Muscle layer of colon (tissue), 2 donors: ENCODE results near the gene SNX13.

ENCODE experiments used
- H3K27ac ChIP-seq: one replicate; pipeline ENCODE4 v1.7.0; 2013; ENCODE audit warnings: low read depth, mild to moderate bottlenecking, low read length, moderate library complexity
- H3K27me3 ChIP-seq, 2 donors: one replicate each; pipeline ENCODE4 v1.7.0; 2013; ENCODE audit warnings: low read length in 2 of 2, mild to moderate bottlenecking in 2 of 2; ENCODE audit not compliant: insufficient read depth in 2 of 2, control insufficient read depth in 1 of 2
- H3K36me3 ChIP-seq: one replicate; pipeline ENCODE4 v1.7.0; 2013; ENCODE audit warnings: mild to moderate bottlenecking, low read length; ENCODE audit not compliant: insufficient read depth
- H3K4me1 ChIP-seq: one replicate; pipeline ENCODE4 v1.7.0; 2013; ENCODE audit warnings: mild to moderate bottlenecking, low read length; ENCODE audit not compliant: insufficient read depth
- H3K4me3 ChIP-seq, 2 donors: one replicate each; pipeline ENCODE4 v1.7.0; 2013; ENCODE audit warnings: low read length in 2 of 2, low read depth in 1 of 2, mild to moderate bottlenecking in 1 of 2, moderate library complexity in 1 of 2
- H3K9ac ChIP-seq: one replicate; pipeline ENCODE4 v1.7.0; 2013; ENCODE audit warnings: low read length
- H3K9me3 ChIP-seq: one replicate; pipeline ENCODE4 v1.7.0; 2013; ENCODE audit warnings: mild to moderate bottlenecking, low read length
- donor health status: abdominal sarcoma.
- donor health status: Adenocarcinoma of cecum.

Gene SNX13

DNA sequence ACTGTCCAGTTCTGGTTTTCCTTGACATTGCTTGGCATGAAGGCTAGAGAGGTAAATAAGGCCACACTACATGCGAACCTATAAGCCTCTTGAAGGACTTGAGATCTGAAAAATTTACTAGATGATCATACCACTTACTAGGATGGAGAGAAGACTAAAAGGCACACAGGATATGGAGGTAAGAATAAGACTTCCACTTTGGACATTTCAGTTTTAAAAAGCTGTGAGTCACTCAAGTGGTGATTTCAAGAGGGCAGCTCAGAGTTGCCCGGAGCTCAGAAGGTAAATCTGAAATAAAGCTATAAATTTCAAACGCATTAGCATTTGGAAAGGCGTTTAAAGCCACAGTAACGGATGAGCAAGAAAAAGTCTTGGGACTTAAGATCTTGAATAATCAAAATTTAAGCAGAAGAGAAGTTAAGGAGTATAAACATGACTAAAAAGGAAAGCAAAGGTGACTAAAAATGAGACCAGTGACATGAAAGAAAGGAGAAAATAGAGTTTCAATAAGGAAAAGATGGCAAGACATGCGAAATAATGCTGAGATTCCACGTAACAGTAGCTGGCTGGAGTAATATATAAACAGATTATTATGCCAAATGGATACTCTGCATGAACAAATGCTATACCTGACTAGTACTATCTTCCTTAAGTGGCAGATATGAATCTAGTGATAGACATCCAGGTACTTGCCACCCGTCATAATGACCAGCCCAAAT lies 68.3 kb downstream of the SNX13 start:
- no peak overlapping the region for H3K9ac ChIP-seq
- H3K4me1 ChIP-seq: no peaks in the 10 kb centered on the region
- H3K9me3 ChIP-seq: no peaks in the 10 kb centered on the region
- no peak overlapping the region for H3K4me3 ChIP-seq
- H3K36me3 ChIP-seq: peaks cover 38% of the 10 kb centered on the region
- no peak overlapping the region for H3K27ac ChIP-seq
- no peaks in the 10 kb centered on the region for H3K27me3 ChIP-seq

DNA sequence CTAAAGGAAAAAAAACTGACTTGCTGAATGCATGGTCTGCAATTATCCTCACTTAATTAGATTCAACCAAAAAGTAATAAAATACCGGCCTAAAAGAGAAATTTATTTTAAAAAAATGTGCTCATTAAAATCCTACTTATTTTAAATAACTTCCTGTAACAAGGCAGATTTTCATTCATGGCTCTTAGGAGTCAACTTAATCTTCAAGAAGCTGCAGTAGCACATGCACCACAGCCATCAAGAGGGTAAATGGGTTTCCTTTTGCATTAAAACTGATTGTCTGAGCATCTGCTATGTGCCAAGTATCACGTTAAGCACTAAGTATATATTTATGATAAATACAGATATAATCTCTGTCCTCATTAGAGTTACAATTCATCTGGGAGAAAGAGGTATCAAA lies 69.9 kb downstream of the SNX13 start:
- no peaks in the 10 kb centered on the region for H3K4me1 ChIP-seq
- H3K4me3 ChIP-seq: no peak overlapping the region
- H3K36me3 ChIP-seq: peaks cover 40% of the 10 kb centered on the region
- H3K27me3 ChIP-seq: no peaks in the 10 kb centered on the region
- H3K9me3 ChIP-seq: no peaks in the 10 kb centered on the region
- no peak overlapping the region for H3K27ac ChIP-seq
- H3K9ac ChIP-seq: no peak overlapping the region

GRCh38 chr7:17863809-17864143 lies 76.5 kb downstream of the SNX13 start:
- H3K27me3 ChIP-seq: no peaks in the 10 kb centered on the region
- H3K27ac ChIP-seq: no peak overlapping the region
- H3K9ac ChIP-seq: no peak overlapping the region
- no peaks in the 10 kb centered on the region for H3K9me3 ChIP-seq
- H3K4me3 ChIP-seq: no peak overlapping the region
- peaks cover 29% of the 10 kb centered on the region for H3K36me3 ChIP-seq
- H3K4me1 ChIP-seq: no peaks in the 10 kb centered on the region

DNA sequence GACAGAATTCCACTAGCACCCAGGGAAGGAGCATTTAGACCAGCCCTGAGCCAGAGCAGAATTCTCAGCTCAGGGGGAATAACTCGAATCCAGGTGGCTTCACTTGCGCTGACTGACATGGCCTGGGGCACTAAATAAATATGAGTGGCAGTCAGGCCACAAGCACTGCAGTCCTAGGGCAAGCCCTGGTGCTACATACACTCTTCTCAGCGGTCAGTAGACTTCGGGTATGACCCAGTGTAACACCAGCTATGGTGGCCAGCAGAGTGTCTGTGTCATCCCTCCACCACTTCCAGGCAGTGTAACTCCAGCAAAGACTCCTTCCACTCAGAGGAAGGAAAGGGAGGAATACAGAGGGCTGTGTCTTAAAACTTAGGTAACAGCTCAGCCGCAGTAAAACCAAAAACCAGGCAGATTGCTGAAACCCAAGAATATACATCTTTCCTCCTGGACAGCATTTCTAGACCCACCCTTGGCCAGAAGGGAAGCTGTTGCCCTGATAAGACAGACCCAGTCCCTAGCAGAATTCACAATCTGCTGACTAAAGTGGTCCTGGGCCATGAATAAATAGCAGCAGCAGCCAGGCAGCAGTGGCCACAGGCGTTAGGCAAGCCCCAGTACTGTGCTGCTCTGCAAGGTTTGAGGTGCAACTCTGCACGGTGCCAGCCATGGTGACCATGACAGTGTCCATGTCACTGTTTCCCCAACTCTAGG lies 77.0 kb downstream of the SNX13 start:
- Histone ChIP-seq H3K4me3 (no peak overlapping the region), H3K4me1 (no peaks in the 10 kb centered on the region), H3K9ac (no peak overlapping the region), H3K27ac (no peak overlapping the region), H3K9me3 (no peaks in the 10 kb centered on the region), H3K36me3 (peaks cover 25% of the 10 kb centered on the region), H3K27me3 (no peaks in the 10 kb centered on the region)

DNA sequence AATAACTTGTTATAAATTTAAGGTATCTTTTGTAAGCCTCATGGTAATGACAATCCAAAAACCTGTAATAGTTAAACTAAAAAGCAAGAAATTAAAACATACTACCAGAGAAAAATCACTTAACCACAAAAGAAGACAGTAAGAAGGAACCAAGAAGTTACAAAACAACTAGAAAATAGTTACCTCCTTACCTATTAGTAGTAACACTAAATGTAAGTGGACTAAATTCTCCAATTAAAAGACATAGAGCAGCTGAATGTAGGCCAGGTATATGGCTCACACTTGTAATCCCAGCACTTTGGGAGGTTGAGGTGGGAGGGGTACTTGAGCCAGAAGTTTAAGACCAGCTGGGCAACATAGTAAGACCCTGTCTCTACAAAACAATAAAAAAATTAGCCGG lies 84.0 kb downstream of the SNX13 start:
- Histone ChIP-seq H3K27me3 (no peaks in the 10 kb centered on the region), H3K9ac (no peak overlapping the region), H3K9me3 (no peaks in the 10 kb centered on the region), H3K4me1 (no peaks in the 10 kb centered on the region), H3K36me3 (no peaks in the 10 kb centered on the region), H3K27ac (no peak overlapping the region), H3K4me3 (no peak overlapping the region)

DNA sequence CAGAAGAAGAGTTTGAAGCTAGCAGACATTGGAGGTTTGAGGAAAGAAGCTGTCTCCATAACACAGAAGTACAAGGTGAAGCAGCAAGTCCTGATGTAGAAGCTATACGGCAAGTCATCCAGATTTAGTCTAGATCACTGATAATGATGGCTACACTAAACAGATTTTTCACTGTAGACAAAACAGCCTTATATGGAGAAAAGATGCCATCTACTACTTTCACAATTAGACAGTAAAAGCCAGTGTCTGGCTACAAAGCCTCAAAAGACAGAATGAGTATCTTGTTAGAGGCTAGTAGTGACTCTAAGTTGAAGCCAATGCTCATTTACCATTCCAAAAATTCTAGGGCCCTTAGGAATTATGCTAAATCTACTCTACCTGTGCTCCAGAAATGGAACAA lies 85.1 kb downstream of the SNX13 start:
- no peak overlapping the region for H3K4me3 ChIP-seq
- H3K36me3 ChIP-seq: peaks cover 2% of the 10 kb centered on the region
- H3K4me1 ChIP-seq: no peaks in the 10 kb centered on the region
- no peak overlapping the region for H3K27ac ChIP-seq
- no peaks in the 10 kb centered on the region for H3K27me3 ChIP-seq
- H3K9ac ChIP-seq: no peak overlapping the region
- no peaks in the 10 kb centered on the region for H3K9me3 ChIP-seq

- Histone ChIP-seq H3K36me3 (peaks cover 5% of the 10 kb centered on the region), H3K9me3 (no peaks in the 10 kb centered on the region), H3K27me3 (no peaks in the 10 kb centered on the region), H3K27ac (no peak overlapping the region), H3K4me1 (no peaks in the 10 kb centered on the region), H3K9ac (no peak overlapping the region), H3K4me3 (no peak overlapping the region)
These were observed 85.8 kb downstream of the SNX13 start for GRCh38 chr7:17854261-17855047.

DNA sequence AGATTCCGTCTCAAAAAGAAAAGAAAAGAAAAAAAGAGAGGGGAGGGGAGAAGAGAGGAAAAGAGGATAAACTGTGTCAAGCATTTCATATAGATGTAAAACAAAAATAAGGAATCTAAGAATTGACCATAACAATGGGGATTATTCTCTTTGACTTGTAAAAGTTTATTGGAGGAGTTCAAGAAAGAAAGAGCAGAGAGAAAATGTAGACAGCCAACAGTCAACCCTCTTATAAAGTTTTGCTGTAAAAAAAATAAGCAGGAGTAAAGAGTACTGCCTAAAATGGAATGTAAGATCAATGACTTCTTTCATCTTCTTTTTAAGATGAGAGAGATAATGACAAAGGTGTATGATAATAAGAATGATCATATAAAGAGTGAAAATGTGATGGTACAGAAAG lies 87.9 kb downstream of the SNX13 start:
- H3K4me3 ChIP-seq: no peak overlapping the region
- no peak overlapping the region for H3K9ac ChIP-seq
- H3K4me1 ChIP-seq: no peaks in the 10 kb centered on the region

DNA sequence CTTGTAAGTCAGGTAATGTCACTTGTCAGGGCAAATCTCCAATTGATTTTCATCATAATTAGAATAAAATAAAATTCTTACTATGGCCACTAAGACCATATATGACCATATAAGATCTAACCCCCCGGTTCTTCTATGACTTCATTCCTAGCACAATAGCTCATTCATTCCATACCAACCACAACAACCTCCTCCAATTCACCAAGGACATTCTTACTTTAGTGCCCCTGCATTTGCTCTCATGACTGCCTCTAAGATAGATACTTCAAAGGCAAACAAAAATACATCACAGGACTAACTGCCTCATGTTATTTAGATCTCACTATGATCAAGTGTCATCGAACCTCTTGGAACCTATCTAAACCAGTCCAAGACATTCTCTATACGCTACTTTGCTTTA lies 90.8 kb downstream of the SNX13 start:
- Histone ChIP-seq H3K27me3 (no peaks in the 10 kb centered on the region), H3K9me3 (no peaks in the 10 kb centered on the region), H3K27ac (no peak overlapping the region), H3K36me3 (peaks cover 16% of the 10 kb centered on the region), H3K4me1 (no peaks in the 10 kb centered on the region), H3K4me3 (no peak overlapping the region), H3K9ac (no peak overlapping the region)

More for the DNA sequence above, 87.9 kb downstream of the SNX13 start:
- Histone ChIP-seq H3K27ac (no peak overlapping the region), H3K27me3 (no peaks in the 10 kb centered on the region), H3K9me3 (no peaks in the 10 kb centered on the region), H3K36me3 (peaks cover 10% of the 10 kb centered on the region)

- peaks cover 16% of the 10 kb centered on the region for H3K36me3 ChIP-seq
These were observed 91.8 kb downstream of the SNX13 start for GRCh38 chr7:17848516-17848915.

DNA sequence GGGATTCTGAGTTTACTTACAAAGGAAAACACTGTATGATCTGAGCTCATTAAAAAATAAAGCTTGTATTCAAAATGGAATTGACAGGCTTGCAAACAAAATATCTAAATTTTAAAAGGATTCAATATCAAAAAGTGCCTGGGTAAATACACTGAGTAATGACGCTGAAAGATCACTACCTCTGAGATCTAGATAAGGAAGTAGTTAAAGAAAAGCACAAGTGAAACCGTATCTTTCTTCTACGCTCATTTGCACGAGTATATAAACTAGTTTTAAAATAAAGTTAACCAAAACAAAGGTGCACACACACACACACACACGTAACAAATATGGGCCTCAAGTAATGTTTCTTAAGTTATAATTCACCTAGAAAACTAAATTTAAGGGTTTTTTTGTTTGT lies 93.4 kb downstream of the SNX13 start:
- Histone ChIP-seq H3K4me3 (no peak overlapping the region), H3K9ac (no peak overlapping the region), H3K27ac (no peak overlapping the region), H3K4me1 (no peaks in the 10 kb centered on the region), H3K9me3 (no peaks in the 10 kb centered on the region), H3K36me3 (peaks cover 16% of the 10 kb centered on the region), H3K27me3 (no peaks in the 10 kb centered on the region)

More at GRCh38 chr7:17848516-17848915, 91.8 kb downstream of the SNX13 start:
- H3K9ac ChIP-seq: no peak overlapping the region
- no peak overlapping the region for H3K27ac ChIP-seq
- H3K27me3 ChIP-seq: no peaks in the 10 kb centered on the region
- H3K9me3 ChIP-seq: no peaks in the 10 kb centered on the region
- H3K4me3 ChIP-seq: no peak overlapping the region
- no peaks in the 10 kb centered on the region for H3K4me1 ChIP-seq
